Measurements from ENCODE around the gene CENPB.
"Not testable (repeated sequence)": the region's sequence is repeated elsewhere in the genome, so short reads cannot be mapped to it uniquely, and the experiment has no call there.

The CENPB gene

DNA sequence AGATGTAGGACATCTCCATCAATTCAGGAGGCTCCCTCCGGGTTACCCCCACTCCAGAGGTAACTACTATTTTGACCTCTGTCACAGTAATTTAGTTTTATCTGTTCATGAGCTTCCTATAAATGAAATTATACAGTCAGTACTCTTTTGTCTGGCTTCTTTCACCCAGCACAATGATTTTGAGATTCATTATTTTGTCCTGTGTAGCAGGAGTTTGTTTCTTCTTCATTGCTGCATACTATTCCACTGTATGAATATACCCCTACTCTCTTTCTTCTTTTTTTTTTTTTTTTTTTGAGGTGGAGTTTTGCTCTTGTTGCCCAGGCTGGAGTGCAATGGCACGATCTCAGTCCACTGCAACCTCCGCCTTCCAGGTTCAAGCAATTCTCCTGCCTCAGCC, 22.0 kb upstream of the CENPB start:
- no peak for DNase-seq

GRCh38 chr20:3804781-3805180, 18.2 kb upstream of the CENPB start:
- DNase-seq, result no peak

DNA sequence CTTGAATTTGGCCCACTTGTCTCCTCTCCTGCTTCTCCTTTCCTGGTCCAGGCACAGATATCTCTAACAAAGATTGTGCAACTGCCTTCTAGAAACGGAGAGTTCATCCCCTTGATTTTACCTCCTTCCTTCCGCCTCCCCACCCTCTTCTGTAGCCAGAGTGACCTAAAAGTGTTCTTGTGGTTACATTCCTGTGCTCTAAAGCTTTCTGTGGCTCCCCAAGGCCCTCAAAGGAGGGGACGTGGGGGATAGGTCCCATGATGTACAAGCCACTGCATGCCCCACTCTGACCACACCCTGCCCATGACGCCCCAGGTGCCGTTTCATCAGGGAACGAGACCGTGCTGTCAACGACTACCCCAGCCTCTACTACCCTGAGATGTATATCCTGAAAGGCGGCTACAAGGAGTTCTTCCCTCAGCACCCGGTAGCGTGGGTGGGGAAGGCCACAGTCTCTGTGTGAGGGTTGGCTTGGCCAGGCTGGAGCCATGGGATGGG, 17.8 kb upstream of the CENPB start:
- DNase-seq, result no peak

DNA sequence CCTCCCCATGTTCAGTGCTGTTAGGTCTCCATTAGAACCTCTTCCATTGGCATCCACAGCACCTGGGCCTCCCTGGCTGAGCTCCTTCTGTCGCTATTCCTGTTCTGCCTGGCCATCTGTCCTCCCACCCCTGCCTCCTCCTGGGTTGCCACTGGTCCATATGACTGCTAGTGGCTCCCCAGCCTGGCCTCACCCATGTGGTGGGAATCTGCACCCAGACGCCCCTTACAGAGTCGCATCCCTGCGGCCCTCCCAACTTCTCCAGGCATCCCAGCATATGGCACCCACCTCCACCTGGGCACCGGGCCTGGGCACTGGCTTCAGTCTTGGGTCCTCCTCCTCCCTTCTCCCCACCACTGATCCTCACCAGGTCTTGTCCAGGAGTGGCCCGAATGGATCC, 17.3 kb upstream of the CENPB start:
- DNase-seq, result no peak

DNA sequence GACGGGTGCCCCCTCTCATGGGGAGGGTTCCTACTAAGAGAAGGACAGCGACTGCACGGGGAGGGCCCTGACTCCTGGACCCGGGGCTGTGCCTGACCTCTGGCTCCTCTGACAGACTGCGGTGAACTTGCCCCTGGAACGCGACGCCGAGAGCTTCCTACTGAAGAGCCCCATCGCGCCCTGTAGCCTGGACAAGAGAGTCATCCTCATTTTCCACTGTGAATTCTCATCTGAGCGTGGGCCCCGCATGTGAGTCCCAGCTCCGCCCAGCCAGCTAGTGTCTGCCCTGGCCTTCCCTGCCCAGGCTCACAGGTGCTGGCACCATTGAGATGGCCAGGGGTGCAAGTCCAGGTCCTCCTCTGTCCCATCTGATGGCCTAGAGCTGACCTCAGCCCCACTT, 16.7 kb upstream of the CENPB start:
- no peak for DNase-seq

DNA sequence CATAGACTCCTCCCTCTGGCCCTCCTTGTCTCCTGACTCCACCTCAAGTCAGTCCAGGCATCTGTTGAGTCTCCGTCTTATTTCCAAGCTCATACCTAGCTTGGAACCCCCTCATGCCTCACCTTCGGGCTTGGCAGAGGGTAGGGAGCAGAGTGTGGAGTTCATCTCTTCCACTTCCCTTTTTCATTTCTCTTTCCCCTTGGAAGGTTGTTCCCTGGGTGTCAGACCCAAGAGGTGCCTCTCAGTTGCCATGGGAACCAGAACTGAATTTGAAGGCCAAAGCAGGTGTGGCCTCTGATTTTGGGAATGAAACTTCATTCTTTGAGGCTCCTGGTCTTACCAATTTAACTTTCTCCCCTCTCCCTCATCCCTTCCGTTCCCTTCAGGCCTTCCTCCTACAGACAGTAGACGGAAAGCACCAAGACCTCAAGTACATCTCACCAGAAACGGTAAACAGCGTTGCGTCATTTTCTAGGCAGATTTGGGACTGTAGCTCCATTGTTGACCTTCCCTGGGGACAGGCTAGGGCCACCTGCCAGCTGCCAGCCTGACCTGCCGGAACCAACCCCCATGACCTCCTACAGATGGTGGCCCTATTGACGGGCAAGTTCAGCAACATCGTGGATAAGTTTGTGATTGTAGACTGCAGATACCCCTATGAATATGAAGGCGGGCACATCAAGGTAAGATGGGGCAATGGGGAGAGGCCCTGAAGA, 16.1 kb upstream of the CENPB start:
- peak; percentile 94 for DNase-seq

GRCh38 chr20:3801846-3802245, 15.3 kb upstream of the CENPB start:
- peak; percentile 65 for DNase-seq

- no peak for DNase-seq
Measured at GRCh38 chr20:3801299-3801698, 14.8 kb upstream of the CENPB start.

GRCh38 chr20:3800878-3801260, 14.3 kb upstream of the CENPB start:
- DNase-seq, result no peak

GRCh38 chr20:3800256-3800877, 13.8 kb upstream of the CENPB start:
- DNase-seq, result peak; percentile 77

GRCh38 chr20:3798908-3799248, 12.3 kb upstream of the CENPB start:
- DNase-seq, result peak; percentile 71

GRCh38 chr20:3798373-3798768, 11.8 kb upstream of the CENPB start:
- no peak for DNase-seq

GRCh38 chr20:3797592-3798372, 11.2 kb upstream of the CENPB start:
- DNase-seq, result peak; percentile 72

DNA sequence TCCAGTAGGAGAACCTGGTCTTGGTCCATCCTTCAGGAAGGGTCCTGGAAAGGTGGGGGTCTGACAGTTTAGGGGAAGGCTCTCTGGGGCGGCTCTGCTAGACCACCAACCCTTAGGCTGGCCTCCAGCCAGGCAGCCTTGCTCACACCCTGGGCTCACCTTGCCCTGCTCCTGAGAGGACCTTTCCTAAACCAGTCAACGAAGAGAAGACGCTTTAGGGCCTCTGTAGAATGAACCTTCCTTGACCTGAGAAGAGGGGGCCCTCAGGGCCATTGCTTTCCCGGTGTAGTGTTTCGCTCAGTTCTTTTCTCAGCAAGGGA, 10.6 kb upstream of the CENPB start:
- no peak for DNase-seq

- peak; percentile 71 for DNase-seq
Measured at GRCh38 chr20:3796477-3797225, 10.1 kb upstream of the CENPB start.

DNA sequence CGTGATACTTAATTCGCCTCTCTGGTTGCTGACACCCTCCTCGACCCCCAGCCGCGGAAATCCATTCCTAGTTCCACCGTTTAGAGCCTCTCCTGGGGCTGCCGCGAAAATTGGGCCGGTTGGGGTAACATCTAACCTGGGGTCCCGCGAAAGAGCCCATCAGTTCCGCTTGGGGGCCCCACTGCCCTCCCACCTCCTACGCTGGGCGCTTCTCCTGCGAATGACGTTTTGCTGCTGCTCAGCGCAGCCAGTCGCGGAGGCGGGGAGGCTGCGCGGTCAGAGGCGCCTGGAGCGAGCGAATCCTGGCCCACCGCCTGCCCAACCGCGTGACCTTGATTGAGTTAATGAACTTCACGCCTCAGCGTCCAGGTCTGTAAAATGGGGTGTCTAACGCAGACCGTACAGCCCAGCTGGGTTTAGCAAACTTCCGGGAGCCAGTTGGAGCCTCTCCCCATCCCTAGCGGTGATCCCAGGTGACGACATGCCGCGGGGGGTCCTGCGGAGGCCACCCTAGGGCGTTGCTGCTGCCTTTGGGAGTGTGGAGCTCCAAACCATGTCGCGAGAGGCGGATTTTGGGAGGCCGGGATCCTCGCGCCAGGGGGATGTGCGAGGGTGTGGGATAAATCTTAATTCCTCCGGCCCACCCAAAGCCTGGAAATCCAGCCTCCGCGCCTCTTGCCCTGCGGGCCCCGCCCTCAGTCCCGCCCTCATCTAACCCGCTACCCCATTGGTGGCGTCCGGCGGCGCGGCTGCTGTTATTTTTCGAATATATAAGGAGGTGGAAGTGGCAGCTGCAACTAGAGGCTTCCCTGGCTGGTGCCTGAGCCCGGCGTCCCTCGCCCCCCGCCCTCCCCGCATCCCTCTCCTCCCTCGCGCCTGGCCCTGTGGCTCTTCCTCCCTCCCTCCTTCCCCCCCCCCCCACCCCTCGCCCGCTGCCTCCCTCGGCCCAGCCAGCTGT, 9.2 kb upstream of the CENPB start, which contains the start of gene CDC25B:
Gene CDC25B (plus strand): TSS at position 800 of the 958 bp plus-strand sequence. CDS start 222 bp downstream, outside the sequence.
- DNase-seq, result peak; percentile 98

- no peak for DNase-seq
Measured at GRCh38 chr20:3794701-3795420, 8.3 kb upstream of the CENPB start.

GRCh38 chr20:3794168-3794567, 7.6 kb upstream of the CENPB start:
- not testable (repeated sequence) for DNase-seq

GRCh38 chr20:3789201-3789600, 2.7 kb upstream of the CENPB start:
- DNase-seq, result not testable (repeated sequence)

- no peak for DNase-seq
Measured at GRCh38 chr20:3788685-3789155, 2.2 kb upstream of the CENPB start.

Data from DMS53 (cell line).